ENCODE results near the gene DLGAP1.

GRCh38 chr18:3667255-3668137, 787.6 kb downstream of the DLGAP1 start:
- TF ChIP-seq FOXK2 (IDR thresholded peaks at IDR 0.05) (no peak), ELF4 (IDR thresholded peaks at IDR 0.05) (no peak), FOXA1 (IDR thresholded peaks at IDR 0.05) (no peak), LEF1 (IDR thresholded peaks at IDR 0.05; ENCODE audit: borderline replicate concordance) (no peak), HDGF (IDR thresholded peaks at IDR 0.05; ENCODE audit: borderline replicate concordance) (no peak), SP1 (IDR thresholded peaks at IDR 0.05) (no peak), CTBP1 (IDR thresholded peaks at IDR 0.05; ENCODE audit: borderline replicate concordance) (no peak), ZNF384 (IDR thresholded peaks at IDR 0.05) (no peak), FOXM1 (IDR thresholded peaks at IDR 0.05; ENCODE audit: borderline replicate concordance) (no peak), PKNOX1 (IDR thresholded peaks at IDR 0.05) (no peak), ARNT (IDR thresholded peaks at IDR 0.05) (no peak), SUZ12 (IDR thresholded peaks at IDR 0.05) (no peak)
